Fibroblast of lung (primary cell): ENCODE measurements around the gene CD86.

Source experiments
- EZH2 ChIP-seq: IDR thresholded peaks from 2 replicates; pipeline ENCODE4 v1.5.1; 2012; ENCODE audit warnings: low read length, control low read depth, mild to moderate bottlenecking; ENCODE audit errors: missing control alignments
- TF ChIP-seq, protein P1 (sequence below), 2 donors: IDR thresholded peaks in 1 of 2; conservative IDR thresholded peaks in 1 of 2; 1 replicate in 1 of 2; 2 replicates in 1 of 2; pipeline ENCODE4 v1.5.1; 2011 to 2012; ENCODE audit warnings: low read length in 2 of 2, control low read depth in 1 of 2, inconsistent platforms in 1 of 2, low read depth in 1 of 2, mild to moderate bottlenecking in 1 of 2

DNA sequence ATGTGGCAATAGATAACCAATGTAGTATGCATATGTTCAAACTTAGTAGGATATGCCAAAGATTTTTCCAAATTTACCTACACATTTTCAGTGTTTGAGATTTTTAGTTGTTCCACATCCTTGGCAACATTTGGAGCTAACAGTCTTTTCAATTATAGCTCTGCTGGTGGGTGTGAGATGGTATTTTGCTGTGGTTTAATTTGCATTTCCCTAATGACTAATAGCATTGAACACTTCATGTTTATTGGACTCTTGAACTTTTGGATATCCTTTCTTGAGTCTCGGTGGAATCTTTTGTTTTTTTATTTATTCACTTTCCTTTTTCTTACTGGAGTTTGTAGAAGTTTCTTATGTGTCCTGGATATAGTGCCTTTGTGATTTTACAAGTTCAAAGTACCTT lies 22.1 kb upstream of the CD86 start:
- TF ChIP-seq, protein P1, sequence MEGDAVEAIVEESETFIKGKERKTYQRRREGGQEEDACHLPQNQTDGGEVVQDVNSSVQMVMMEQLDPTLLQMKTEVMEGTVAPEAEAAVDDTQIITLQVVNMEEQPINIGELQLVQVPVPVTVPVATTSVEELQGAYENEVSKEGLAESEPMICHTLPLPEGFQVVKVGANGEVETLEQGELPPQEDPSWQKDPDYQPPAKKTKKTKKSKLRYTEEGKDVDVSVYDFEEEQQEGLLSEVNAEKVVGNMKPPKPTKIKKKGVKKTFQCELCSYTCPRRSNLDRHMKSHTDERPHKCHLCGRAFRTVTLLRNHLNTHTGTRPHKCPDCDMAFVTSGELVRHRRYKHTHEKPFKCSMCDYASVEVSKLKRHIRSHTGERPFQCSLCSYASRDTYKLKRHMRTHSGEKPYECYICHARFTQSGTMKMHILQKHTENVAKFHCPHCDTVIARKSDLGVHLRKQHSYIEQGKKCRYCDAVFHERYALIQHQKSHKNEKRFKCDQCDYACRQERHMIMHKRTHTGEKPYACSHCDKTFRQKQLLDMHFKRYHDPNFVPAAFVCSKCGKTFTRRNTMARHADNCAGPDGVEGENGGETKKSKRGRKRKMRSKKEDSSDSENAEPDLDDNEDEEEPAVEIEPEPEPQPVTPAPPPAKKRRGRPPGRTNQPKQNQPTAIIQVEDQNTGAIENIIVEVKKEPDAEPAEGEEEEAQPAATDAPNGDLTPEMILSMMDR (conservative IDR thresholded peaks at IDR 0.05 in 1 of 2, IDR thresholded peaks at IDR 0.05 in 1 of 2; ENCODE audit: low read depth in 1 of 2, low read length in 2 of 2), result no peak
- no peak for TF ChIP-seq EZH2
